ENCODE results near the gene SLC39A2.

The SLC39A2 gene

GRCh38 chr14:21050597-21050996, 51.5 kb downstream of the SLC39A2 start:
- DNase-seq = no peak

Data from RPMI8226 (cell line).